ENCODE measurements around the gene MYT1. TPM values are rescaled to one million over a fixed set of nuclear protein-coding genes. Genes with fewer than 3 reads are reported as not detected.

The MYT1 gene
- total and polyA plus RNA-seq, 2 experiments from 2014 or later = 0.03 to 0.06 TPM

GRCh38 chr20:64217539-64218221 lies 53.4 kb downstream of the MYT1 start:
- no peaks in the 10 kb centered on the region for H3K27me3 ChIP-seq
- TF ChIP-seq CTCF (IDR thresholded peaks at IDR 0.05; ENCODE audit: poor library complexity) = no peak
- no peak for TF ChIP-seq EZH2 (IDR thresholded peaks at IDR 0.05; ENCODE audit: borderline replicate concordance)
- TF ChIP-seq EZH2phosphoT487 (IDR thresholded peaks at IDR 0.05; ENCODE audit: low read depth, severe bottlenecking, unreplicated experiment) = no peak
- H3K4me3 ChIP-seq = no peak overlapping the region
- H4K20me1 ChIP-seq (ENCODE audit: insufficient read depth, poor library complexity, severe bottlenecking) = no peaks in the 10 kb centered on the region
- DNase-seq (ENCODE audit: low spot score) = no peak
- no peaks in the 10 kb centered on the region for H3K9me2 ChIP-seq (replicated peaks; ENCODE audit: insufficient read depth)
- no peaks in the 10 kb centered on the region for H3K79me2 ChIP-seq
- H3K27ac ChIP-seq = no peak overlapping the region
- H2AFZ ChIP-seq = no peak overlapping the region
- no peak overlapping the region for H3K4me2 ChIP-seq
- no peaks in the 10 kb centered on the region for H3K36me3 ChIP-seq (replicated peaks; ENCODE audit: insufficient read depth, low read depth)
- H3K9me3 ChIP-seq (ENCODE audit: low read depth) = no peaks in the 10 kb centered on the region
- 90% methylated on average over 13 of the region's 13 CpGs for WGBS (ENCODE audit: low lambda C conversion rate, missing lambda C conversion rate)
- H3K4me1 ChIP-seq (ENCODE audit: insufficient read depth) = peaks cover 19% of the 10 kb centered on the region

- H3K36me3 ChIP-seq (replicated peaks; ENCODE audit: insufficient read depth, low read depth) = no peaks in the 10 kb centered on the region
- no peak overlapping the region for H3K4me2 ChIP-seq
- H3K9me3 ChIP-seq (ENCODE audit: low read depth) = no peaks in the 10 kb centered on the region
- no peak overlapping the region for H3K27ac ChIP-seq
- H2AFZ ChIP-seq = no peak overlapping the region
- no peak overlapping the region for H3K4me3 ChIP-seq
- DNase-seq (ENCODE audit: low spot score) = no peak
- no peaks in the 10 kb centered on the region for H3K9me2 ChIP-seq (replicated peaks; ENCODE audit: insufficient read depth)
- TF ChIP-seq EZH2 (IDR thresholded peaks at IDR 0.05; ENCODE audit: borderline replicate concordance) = no peak
- 90% methylated on average over 12 of the region's 12 CpGs for WGBS (ENCODE audit: low lambda C conversion rate, missing lambda C conversion rate)
- H3K27me3 ChIP-seq = no peaks in the 10 kb centered on the region
- peaks cover 28% of the 10 kb centered on the region for H3K4me1 ChIP-seq (ENCODE audit: insufficient read depth)
- no peaks in the 10 kb centered on the region for H3K79me2 ChIP-seq
- no peaks in the 10 kb centered on the region for H4K20me1 ChIP-seq (ENCODE audit: insufficient read depth, poor library complexity, severe bottlenecking)
These were observed 55.0 kb downstream of the MYT1 start for GRCh38 chr20:64219202-64219601.

- H4K20me1 ChIP-seq (ENCODE audit: insufficient read depth, poor library complexity, severe bottlenecking) = no peaks in the 10 kb centered on the region
- H3K36me3 ChIP-seq (replicated peaks; ENCODE audit: insufficient read depth, low read depth) = no peaks in the 10 kb centered on the region
- H3K4me3 ChIP-seq = no peak overlapping the region
- 82% methylated on average over 16 of the region's 16 CpGs for WGBS (ENCODE audit: low lambda C conversion rate, missing lambda C conversion rate)
- H3K4me2 ChIP-seq = no peak overlapping the region
- no peaks in the 10 kb centered on the region for H3K79me2 ChIP-seq
- no peak for TF ChIP-seq CTCF (IDR thresholded peaks at IDR 0.05; ENCODE audit: poor library complexity)
- TF ChIP-seq EZH2 (IDR thresholded peaks at IDR 0.05; ENCODE audit: borderline replicate concordance) = no peak
- TF ChIP-seq EZH2phosphoT487 (IDR thresholded peaks at IDR 0.05; ENCODE audit: low read depth, severe bottlenecking, unreplicated experiment) = no peak
- H3K27ac ChIP-seq = no peak overlapping the region
- DNase-seq (ENCODE audit: low spot score) = peak; percentile 34
- H3K9me3 ChIP-seq (ENCODE audit: low read depth) = no peaks in the 10 kb centered on the region
- no peaks in the 10 kb centered on the region for H3K27me3 ChIP-seq
- no peak overlapping the region for H2AFZ ChIP-seq
- peaks cover 32% of the 10 kb centered on the region for H3K4me1 ChIP-seq (ENCODE audit: insufficient read depth)
- no peaks in the 10 kb centered on the region for H3K9me2 ChIP-seq (replicated peaks; ENCODE audit: insufficient read depth)
These were observed 55.5 kb downstream of the MYT1 start for GRCh38 chr20:64219730-64220129.

DNA sequence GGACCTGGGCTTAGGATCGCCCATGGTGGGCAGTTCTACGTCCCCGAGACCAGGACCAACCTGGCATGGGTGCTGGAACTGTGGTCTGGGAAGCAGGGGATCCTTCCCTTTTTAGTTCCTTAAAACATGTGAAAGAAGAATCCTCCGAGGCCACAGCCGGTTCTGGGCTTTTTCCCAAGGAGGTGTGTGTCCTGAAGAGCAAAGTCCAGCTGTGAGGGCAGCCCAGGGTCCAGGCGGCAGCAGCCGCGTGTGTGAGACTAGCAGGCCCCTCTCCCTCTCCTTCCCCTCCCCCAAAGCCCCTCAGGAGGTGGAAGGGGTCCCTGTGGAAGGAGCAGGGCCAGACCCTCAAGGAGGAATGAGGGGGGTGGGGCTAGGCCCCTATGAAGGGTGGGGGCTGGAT lies 56.2 kb downstream of the MYT1 start:
- Histone ChIP-seq H3K9me2 (replicated peaks; ENCODE audit: insufficient read depth) (no peaks in the 10 kb centered on the region), H3K4me3 (no peak overlapping the region), H3K9me3 (ENCODE audit: low read depth) (no peaks in the 10 kb centered on the region), H2AFZ (no peak overlapping the region), H3K79me2 (no peaks in the 10 kb centered on the region), H3K4me1 (ENCODE audit: insufficient read depth) (peaks cover 36% of the 10 kb centered on the region), H4K20me1 (ENCODE audit: insufficient read depth, poor library complexity, severe bottlenecking) (no peaks in the 10 kb centered on the region), H3K4me2 (no peak overlapping the region), H3K36me3 (replicated peaks; ENCODE audit: insufficient read depth, low read depth) (no peaks in the 10 kb centered on the region), H3K27ac (peak overlapping the region; percentile 60), H3K27me3 (no peaks in the 10 kb centered on the region)
- peak; percentile 50 for DNase-seq (ENCODE audit: low spot score)
- TF ChIP-seq CTCF (IDR thresholded peaks at IDR 0.05; ENCODE audit: poor library complexity) (no peak), EZH2 (IDR thresholded peaks at IDR 0.05; ENCODE audit: borderline replicate concordance) (no peak), EZH2phosphoT487 (IDR thresholded peaks at IDR 0.05; ENCODE audit: low read depth, severe bottlenecking, unreplicated experiment) (no peak)
- 55% methylated on average over 7 of the region's 8 CpGs for WGBS (ENCODE audit: low lambda C conversion rate, missing lambda C conversion rate)

All from hepatocyte (in vitro differentiated cells).